HL-60 (cell line): ENCODE measurements around the gene CELF2.

ENCODE experiments used
- POLR2AphosphoS5 ChIP-seq: IDR thresholded peaks from 2 replicates; pipeline ENCODE4 v1.6.1; 2012; ENCODE audit warnings: low read depth
- TF ChIP-seq, protein P1 (sequence below): IDR thresholded peaks from one replicate; pipeline ENCODE4 v1.5.1; 2011; ENCODE audit warnings: low read length, control low read depth, inconsistent platforms; ENCODE audit not compliant: insufficient read depth

DNA sequence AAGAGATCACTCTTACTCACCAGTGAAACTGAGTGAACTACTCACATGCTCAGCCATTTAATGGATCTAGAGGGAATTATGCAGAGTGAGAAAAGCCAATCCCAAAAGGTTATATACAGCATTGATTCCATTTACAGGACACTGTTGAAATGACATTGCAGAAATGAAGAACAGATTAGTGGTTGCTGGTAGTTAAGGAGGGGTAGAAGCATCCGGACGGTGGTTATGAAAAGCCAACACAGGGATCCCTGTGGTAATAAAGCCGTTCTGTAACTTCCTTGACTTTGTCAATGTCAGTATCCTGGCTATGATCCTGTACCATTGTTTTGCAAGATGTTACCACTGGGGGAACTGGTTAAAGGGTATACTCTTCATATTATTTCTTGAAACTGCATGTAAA lies 340.3 kb downstream of the CELF2 start:
- TF ChIP-seq, protein P1, sequence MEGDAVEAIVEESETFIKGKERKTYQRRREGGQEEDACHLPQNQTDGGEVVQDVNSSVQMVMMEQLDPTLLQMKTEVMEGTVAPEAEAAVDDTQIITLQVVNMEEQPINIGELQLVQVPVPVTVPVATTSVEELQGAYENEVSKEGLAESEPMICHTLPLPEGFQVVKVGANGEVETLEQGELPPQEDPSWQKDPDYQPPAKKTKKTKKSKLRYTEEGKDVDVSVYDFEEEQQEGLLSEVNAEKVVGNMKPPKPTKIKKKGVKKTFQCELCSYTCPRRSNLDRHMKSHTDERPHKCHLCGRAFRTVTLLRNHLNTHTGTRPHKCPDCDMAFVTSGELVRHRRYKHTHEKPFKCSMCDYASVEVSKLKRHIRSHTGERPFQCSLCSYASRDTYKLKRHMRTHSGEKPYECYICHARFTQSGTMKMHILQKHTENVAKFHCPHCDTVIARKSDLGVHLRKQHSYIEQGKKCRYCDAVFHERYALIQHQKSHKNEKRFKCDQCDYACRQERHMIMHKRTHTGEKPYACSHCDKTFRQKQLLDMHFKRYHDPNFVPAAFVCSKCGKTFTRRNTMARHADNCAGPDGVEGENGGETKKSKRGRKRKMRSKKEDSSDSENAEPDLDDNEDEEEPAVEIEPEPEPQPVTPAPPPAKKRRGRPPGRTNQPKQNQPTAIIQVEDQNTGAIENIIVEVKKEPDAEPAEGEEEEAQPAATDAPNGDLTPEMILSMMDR = no peak
- TF ChIP-seq POLR2AphosphoS5 = no peak
